ENCODE measurements around the gene CRYAB. TPM values are rescaled to one million over a fixed set of nuclear protein-coding genes. Genes with fewer than 3 reads are reported as not detected.

CRYAB gene
- total RNA-seq, 4 donors from 2014 or later = 7.7 to 32.2 (median 14.9) TPM

- no peaks in the 10 kb centered on the region for H3K9me3 ChIP-seq
- peak within 1 kb of the TSS; percentile 60 to 77 (median 68) for H3K4me3 ChIP-seq
- peaks cover 0 to 4% (median 2%) of the 10 kb centered on the region in 4 donors for H3K4me1 ChIP-seq
- DNase-seq = peak; percentile 95 to 98 (median 97)
- H3K27ac ChIP-seq = peak within 1 kb of the TSS; percentile 89 to 97 (median 94)
- no peaks in the 10 kb centered on the region for H3K36me3 ChIP-seq
- no peaks in the 10 kb centered on the region for H3K27me3 ChIP-seq
- TF ChIP-seq POLR2A (IDR thresholded peaks at IDR 0.05) (peak; percentile 20 to 42), CTCF (IDR thresholded peaks at IDR 0.05) (peak; percentile 94 to 99 (median 97))
Observed at GRCh38 chr11:111878849-111879636, 32.5 kb downstream of the CRYAB start, which contains the start of the genes CFAP68 and FDXACB1. TSS of gene CFAP68 (plus strand) at chr11:111879541. CDS start at chr11:111879561, 20 bp downstream. TSS of gene FDXACB1 (minus strand) at chr11:111879165. CDS start at chr11:111879132, 33 bp downstream.

- H3K36me3 ChIP-seq = no peaks in the 10 kb centered on the region
- H3K27ac ChIP-seq = peak overlapping the region; percentile 89 to 97 (median 94)
- TF ChIP-seq POLR2A (IDR thresholded peaks at IDR 0.05) = no peak
- TF ChIP-seq CTCF (IDR thresholded peaks at IDR 0.05) = no peak
- H3K27me3 ChIP-seq = no peaks in the 10 kb centered on the region
- H3K4me1 ChIP-seq = peaks cover 0 to 4% (median 2%) of the 10 kb centered on the region in 4 donors
- no peaks in the 10 kb centered on the region for H3K9me3 ChIP-seq
- DNase-seq = no peak
- peak overlapping the region; percentile 60 to 77 (median 68) for H3K4me3 ChIP-seq
Observed at GRCh38 chr11:111878385-111878848, 33.2 kb downstream of the CRYAB start.

GRCh38 chr11:111871693-111872161, 39.8 kb downstream of the CRYAB start:
- peaks cover 0 to 14% (median 0%) of the 10 kb centered on the region in 4 donors for H3K4me1 ChIP-seq
- DNase-seq = no peak
- TF ChIP-seq CTCF (IDR thresholded peaks at IDR 0.05) (no peak), POLR2A (IDR thresholded peaks at IDR 0.05) (no peak)

GRCh38 chr11:111870886-111871692, 40.5 kb downstream of the CRYAB start, which contains the start of gene ALG9:
TSS of gene ALG9 (minus strand) at chr11:111871581. CDS start at chr11:111871482, 99 bp downstream.
- peak; percentile 79 to 93 (median 84) for DNase-seq
- no peaks in the 10 kb centered on the region for H3K27me3 ChIP-seq
- peaks cover 0 to 26% (median 0%) of the 10 kb centered on the region in 3 donors for H3K36me3 ChIP-seq
- H3K4me3 ChIP-seq = peak within 1 kb of the TSS; percentile 67 to 100 (median 82)
- TF ChIP-seq CTCF (IDR thresholded peaks at IDR 0.05) = peak; percentile 3 to 66 (median 49)
- TF ChIP-seq POLR2A (IDR thresholded peaks at IDR 0.05) = no peak
- H3K27ac ChIP-seq = peak within 1 kb of the TSS; percentile 84 to 93 (median 88)
- H3K9me3 ChIP-seq = no peaks in the 10 kb centered on the region
- peaks cover 0 to 14% (median 0%) of the 10 kb centered on the region in 4 donors for H3K4me1 ChIP-seq

More at GRCh38 chr11:111871693-111872161, 39.8 kb downstream of the CRYAB start:
- Histone ChIP-seq H3K27ac (peak overlapping the region; percentile 84 to 93 (median 88)), H3K27me3 (no peaks in the 10 kb centered on the region), H3K36me3 (peaks cover 0 to 20% (median 0%) of the 10 kb centered on the region in 3 donors), H3K9me3 (no peaks in the 10 kb centered on the region), H3K4me3 (peak overlapping the region; percentile 67 to 100 (median 82))

GRCh38 chr11:111870522-111870885, 41.1 kb downstream of the CRYAB start:
- peaks cover 0 to 14% (median 0%) of the 10 kb centered on the region in 4 donors for H3K4me1 ChIP-seq
- H3K27ac ChIP-seq = peak overlapping the region; percentile 84 to 93 (median 88)

More at GRCh38 chr11:111870522-111870885, 41.1 kb downstream of the CRYAB start:
- DNase-seq = no peak
- peaks cover 0 to 29% (median 0%) of the 10 kb centered on the region in 3 donors for H3K36me3 ChIP-seq
- peak overlapping the region; percentile 67 to 100 (median 82) for H3K4me3 ChIP-seq
- H3K27me3 ChIP-seq = no peaks in the 10 kb centered on the region
- TF ChIP-seq POLR2A (IDR thresholded peaks at IDR 0.05) = no peak
- TF ChIP-seq CTCF (IDR thresholded peaks at IDR 0.05) = no peak
- no peaks in the 10 kb centered on the region for H3K9me3 ChIP-seq
